ENCODE measurements around the gene RFC2. TPM values are rescaled to one million over a fixed set of nuclear protein-coding genes. Genes with fewer than 3 reads are reported as not detected.
A peak's percentile ranks its signal among the peaks of the same experiment; 100 is the strongest.
"Not testable (repeated sequence)": the region's sequence is repeated elsewhere in the genome, so short reads cannot be mapped to it uniquely, and the experiment has no call there.

Gene RFC2
- total RNA-seq, 2 experiments from 2014 or later, result 70.5 to 76.8 TPM

GRCh38 chr7:74199551-74200355, 54.4 kb downstream of the RFC2 start:
- Mint-ChIP-seq H3K27ac (no peak overlapping the region), H3K36me3 (peaks cover 16% of the 10 kb centered on the region), H3K9me3 (ENCODE audit: low read depth) (no peaks in the 10 kb centered on the region), H3K4me1 (peaks cover 18% of the 10 kb centered on the region), H3K27me3 (peaks cover 3% of the 10 kb centered on the region), H3K4me3 (no peak overlapping the region)
- ATAC-seq (no peak), DNase-seq (no peak)
- CTCF ChIA-PET, result interaction anchor here (0.9 to 3.2 kb wide), 4 partner anchors 8 to 206 kb away, joined by 3 to 24 read pairs (median 4); no protein-coding TSS in a partner anchor

GRCh38 chr7:74197449-74198124, 56.6 kb downstream of the RFC2 start:
- CTCF ChIA-PET, result interaction anchor here (0.7 to 2.7 kb wide), 3 partner anchors 9 to 291 kb away, joined by 3 to 17 read pairs (median 6); no protein-coding TSS in a partner anchor
- DNase-seq, result no peak
- H3K4me1 Mint-ChIP-seq, result peaks cover 16% of the 10 kb centered on the region
- peaks cover 33% of the 10 kb centered on the region for H3K36me3 Mint-ChIP-seq
- no peaks in the 10 kb centered on the region for H3K9me3 Mint-ChIP-seq (ENCODE audit: low read depth)
- H3K4me3 Mint-ChIP-seq, result no peak overlapping the region
- H3K27ac Mint-ChIP-seq, result peak overlapping the region; percentile 40
- no peaks in the 10 kb centered on the region for H3K27me3 Mint-ChIP-seq
- no peak for ATAC-seq

GRCh38 chr7:74195968-74196654, 58.1 kb downstream of the RFC2 start:
- Mint-ChIP-seq H3K27ac (peak overlapping the region; percentile 46), H3K4me1 (peaks cover 16% of the 10 kb centered on the region), H3K36me3 (peaks cover 43% of the 10 kb centered on the region)
- not testable (repeated sequence) for H3K9me3 Mint-ChIP-seq (ENCODE audit: low read depth); H3K27me3 Mint-ChIP-seq; DNase-seq; H3K4me3 Mint-ChIP-seq; ATAC-seq
- CTCF ChIA-PET, result interaction anchor here (2.1 to 2.7 kb wide), 2 partner anchors 11 to 205 kb away, joined by 6 to 17 read pairs; no protein-coding TSS in a partner anchor

- CTCF ChIA-PET, result interaction anchor here (1.5 to 5.7 kb wide), 2 partner anchors 10 to 206 kb away, joined by 6 to 38 read pairs; no protein-coding TSS in a partner anchor
- Mint-ChIP-seq H3K4me1 (peaks cover 16% of the 10 kb centered on the region), H3K36me3 (peaks cover 50% of the 10 kb centered on the region), H3K27ac (peak overlapping the region; percentile 77)
- H3K9me3 Mint-ChIP-seq (ENCODE audit: low read depth); H3K27me3 Mint-ChIP-seq; H3K4me3 Mint-ChIP-seq; DNase-seq: not testable (repeated sequence)
- peak; percentile 62 for ATAC-seq
Observed at GRCh38 chr7:74195139-74195860, 58.9 kb downstream of the RFC2 start.

- ATAC-seq, result no peak
- peak overlapping the region; percentile 77 for H3K27ac Mint-ChIP-seq
Observed at GRCh38 chr7:74194686-74195085, 59.5 kb downstream of the RFC2 start.

GRCh38 chr7:74193913-74194312, 60.3 kb downstream of the RFC2 start:
- H3K27me3 Mint-ChIP-seq, result no peaks in the 10 kb centered on the region
- DNase-seq, result no peak
- H3K4me1 Mint-ChIP-seq, result peaks cover 16% of the 10 kb centered on the region
- no peak for ATAC-seq
- H3K36me3 Mint-ChIP-seq, result peaks cover 64% of the 10 kb centered on the region
- CTCF ChIA-PET, result interaction anchor here (0.5 to 5.7 kb wide), 7 partner anchors 11 to 207 kb away, joined by 3 to 38 read pairs (median 6); no protein-coding TSS in a partner anchor
- no peak overlapping the region for H3K27ac Mint-ChIP-seq
- H3K9me3 Mint-ChIP-seq (ENCODE audit: low read depth), result no peaks in the 10 kb centered on the region
- no peak overlapping the region for H3K4me3 Mint-ChIP-seq

More at GRCh38 chr7:74194686-74195085, 59.5 kb downstream of the RFC2 start:
- peaks cover 16% of the 10 kb centered on the region for H3K4me1 Mint-ChIP-seq
- no peak overlapping the region for H3K4me3 Mint-ChIP-seq
- CTCF ChIA-PET, result interaction anchor here (1.5 to 5.7 kb wide), 3 partner anchors 11 to 207 kb away, joined by 3 to 38 read pairs (median 6); no protein-coding TSS in a partner anchor
- no peaks in the 10 kb centered on the region for H3K27me3 Mint-ChIP-seq
- no peaks in the 10 kb centered on the region for H3K9me3 Mint-ChIP-seq (ENCODE audit: low read depth)
- H3K36me3 Mint-ChIP-seq, result peaks cover 57% of the 10 kb centered on the region
- DNase-seq, result no peak

- no peaks in the 10 kb centered on the region for H3K9me3 Mint-ChIP-seq (ENCODE audit: low read depth)
- CTCF ChIA-PET, result interaction anchor here (1.3 to 5.7 kb wide), 4 partner anchors 10 to 208 kb away, joined by 3 to 38 read pairs (median 8); no protein-coding TSS in a partner anchor
- H3K4me3 Mint-ChIP-seq, result no peak overlapping the region
- DNase-seq (no peak), ATAC-seq (no peak)
- H3K27ac Mint-ChIP-seq, result no peak overlapping the region
- peaks cover 16% of the 10 kb centered on the region for H3K4me1 Mint-ChIP-seq
- no peaks in the 10 kb centered on the region for H3K27me3 Mint-ChIP-seq
- H3K36me3 Mint-ChIP-seq, result peaks cover 71% of the 10 kb centered on the region
Observed at GRCh38 chr7:74193054-74193453, 61.1 kb downstream of the RFC2 start.

- H3K9me3 Mint-ChIP-seq (ENCODE audit: low read depth), result no peaks in the 10 kb centered on the region
- no peaks in the 10 kb centered on the region for H3K27me3 Mint-ChIP-seq
- peaks cover 23% of the 10 kb centered on the region for H3K4me1 Mint-ChIP-seq
- no peak for DNase-seq
- CTCF ChIA-PET, result interaction anchor here (1.5 to 5.7 kb wide), 3 partner anchors 9 to 16 kb away, joined by 4 to 38 read pairs (median 8); partner anchors contain the start of gene EIF4H
- H3K27ac Mint-ChIP-seq, result no peak overlapping the region
- ATAC-seq, result no peak
- no peak overlapping the region for H3K4me3 Mint-ChIP-seq
- peaks cover 78% of the 10 kb centered on the region for H3K36me3 Mint-ChIP-seq
Observed at GRCh38 chr7:74191231-74191630, 63.0 kb downstream of the RFC2 start.

GRCh38 chr7:74190259-74190658, 63.9 kb downstream of the RFC2 start:
- no peak overlapping the region for H3K4me3 Mint-ChIP-seq

GRCh38 chr7:74187915-74188675, 66.1 kb downstream of the RFC2 start:
- Mint-ChIP-seq H3K4me3 (no peak overlapping the region), H3K4me1 (peaks cover 37% of the 10 kb centered on the region), H3K36me3 (peaks cover 67% of the 10 kb centered on the region), H3K27me3 (no peaks in the 10 kb centered on the region), H3K27ac (no peak overlapping the region), H3K9me3 (ENCODE audit: low read depth) (no peaks in the 10 kb centered on the region)
- CTCF ChIA-PET, result interaction anchor here (1.6 kb wide), 1 partner anchor 23 kb away, joined by 4 read pairs; no protein-coding TSS in a partner anchor
- ATAC-seq (no peak), DNase-seq (no peak)

More at GRCh38 chr7:74190259-74190658, 63.9 kb downstream of the RFC2 start:
- CTCF ChIA-PET, result interaction anchor here (0.7 to 5.7 kb wide), 4 partner anchors 12 to 210 kb away, joined by 3 to 38 read pairs (median 6); partner anchors contain the start of gene EIF4H
- no peak for DNase-seq
- no peak for ATAC-seq
- Mint-ChIP-seq H3K27me3 (no peaks in the 10 kb centered on the region), H3K9me3 (ENCODE audit: low read depth) (no peaks in the 10 kb centered on the region), H3K4me1 (peaks cover 24% of the 10 kb centered on the region), H3K27ac (no peak overlapping the region), H3K36me3 (peaks cover 79% of the 10 kb centered on the region)

- ATAC-seq (no peak), DNase-seq (no peak)
- Mint-ChIP-seq H3K36me3 (peaks cover 59% of the 10 kb centered on the region), H3K27me3 (no peaks in the 10 kb centered on the region), H3K4me1 (peaks cover 54% of the 10 kb centered on the region), H3K4me3 (no peak overlapping the region), H3K27ac (peak overlapping the region; percentile 50), H3K9me3 (ENCODE audit: low read depth) (no peaks in the 10 kb centered on the region)
- CTCF ChIA-PET, result interaction anchor here (1.6 to 1.7 kb wide), 2 partner anchors 10 to 120 kb away, joined by 5 to 8 read pairs; no protein-coding TSS in a partner anchor
Observed at GRCh38 chr7:74185636-74186035, 68.6 kb downstream of the RFC2 start.

Measured in activated CD8-positive, alpha-beta memory T cell treated with anti-CD3 and anti-CD28 coated beads, Interleukin-2, amount 10 ng/mL, durations not matched to agents 7 days and 5 days (primary cell).